DMS153 treated with DMSO at 0.1 percent for 48 hours (cell line): ENCODE results near the gene YIPF3.

ENCODE experiments used
- DNase-seq: peaks from one replicate; lab custom pipeline; 2025; ENCODE audit not compliant: unreplicated experiment; lab: John Stamatoyannopoulos, UW

The YIPF3 gene

DNA sequence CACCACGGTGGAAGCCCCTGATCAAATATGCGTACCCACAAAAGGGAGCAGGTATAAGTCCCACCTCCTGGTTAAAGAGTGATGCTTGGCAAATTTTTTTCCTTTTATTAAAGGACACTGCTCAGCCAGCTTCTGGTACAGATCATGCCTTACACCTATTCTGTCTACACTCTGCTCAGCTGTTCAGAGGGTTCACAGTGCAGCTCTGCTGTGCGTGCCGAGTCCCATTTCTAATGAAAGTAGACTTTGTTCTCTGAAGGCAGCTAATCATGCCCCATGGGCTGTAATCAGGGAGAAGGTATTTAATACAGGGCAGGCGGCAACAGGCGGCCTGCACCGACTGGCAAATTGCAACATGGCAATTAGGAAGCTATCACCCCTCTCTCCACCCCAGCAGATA, 22.9 kb downstream of the YIPF3 start:
- DNase-seq, result no peak

DNA sequence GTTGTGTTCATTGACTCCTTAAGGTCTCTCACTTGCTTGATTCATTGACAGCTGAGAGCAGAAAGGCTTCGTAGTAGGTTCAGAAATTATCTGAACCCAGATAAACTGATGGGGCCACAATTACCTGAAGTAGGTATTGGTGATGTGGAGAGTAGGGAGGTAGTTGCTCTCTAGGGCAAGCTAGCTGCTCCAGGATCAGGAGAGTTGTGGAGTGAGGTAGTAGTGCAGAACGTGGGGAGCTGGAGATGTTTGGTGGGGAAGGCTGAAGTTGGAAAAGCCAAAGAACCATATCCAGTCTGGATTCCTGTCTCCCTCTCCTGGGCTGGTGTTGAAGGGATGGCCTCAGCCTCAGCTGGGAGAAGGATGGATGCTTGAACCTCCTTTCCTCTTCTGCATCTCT, 23.5 kb downstream of the YIPF3 start:
- DNase-seq, result no peak

DNA sequence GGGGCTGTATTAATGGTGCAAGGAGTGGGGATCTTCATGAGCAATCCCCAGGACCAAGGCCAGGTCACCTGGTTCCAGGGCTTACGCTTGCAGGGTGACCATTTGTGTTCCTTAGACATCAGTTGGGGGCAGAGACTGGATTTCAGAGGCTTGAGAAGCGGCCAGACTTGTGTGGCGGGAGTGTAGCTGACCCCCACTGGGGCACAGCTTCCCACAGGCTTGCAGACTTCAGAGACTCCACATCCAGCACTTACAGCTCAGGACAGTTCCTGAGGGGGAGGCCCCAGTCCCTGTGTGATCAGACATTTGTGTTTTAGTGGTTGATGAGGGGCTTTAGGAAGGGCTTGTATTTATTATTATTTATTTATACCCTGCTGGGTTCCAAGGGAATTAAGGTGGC, 24.1 kb downstream of the YIPF3 start:
- DNase-seq, result no peak

DNA sequence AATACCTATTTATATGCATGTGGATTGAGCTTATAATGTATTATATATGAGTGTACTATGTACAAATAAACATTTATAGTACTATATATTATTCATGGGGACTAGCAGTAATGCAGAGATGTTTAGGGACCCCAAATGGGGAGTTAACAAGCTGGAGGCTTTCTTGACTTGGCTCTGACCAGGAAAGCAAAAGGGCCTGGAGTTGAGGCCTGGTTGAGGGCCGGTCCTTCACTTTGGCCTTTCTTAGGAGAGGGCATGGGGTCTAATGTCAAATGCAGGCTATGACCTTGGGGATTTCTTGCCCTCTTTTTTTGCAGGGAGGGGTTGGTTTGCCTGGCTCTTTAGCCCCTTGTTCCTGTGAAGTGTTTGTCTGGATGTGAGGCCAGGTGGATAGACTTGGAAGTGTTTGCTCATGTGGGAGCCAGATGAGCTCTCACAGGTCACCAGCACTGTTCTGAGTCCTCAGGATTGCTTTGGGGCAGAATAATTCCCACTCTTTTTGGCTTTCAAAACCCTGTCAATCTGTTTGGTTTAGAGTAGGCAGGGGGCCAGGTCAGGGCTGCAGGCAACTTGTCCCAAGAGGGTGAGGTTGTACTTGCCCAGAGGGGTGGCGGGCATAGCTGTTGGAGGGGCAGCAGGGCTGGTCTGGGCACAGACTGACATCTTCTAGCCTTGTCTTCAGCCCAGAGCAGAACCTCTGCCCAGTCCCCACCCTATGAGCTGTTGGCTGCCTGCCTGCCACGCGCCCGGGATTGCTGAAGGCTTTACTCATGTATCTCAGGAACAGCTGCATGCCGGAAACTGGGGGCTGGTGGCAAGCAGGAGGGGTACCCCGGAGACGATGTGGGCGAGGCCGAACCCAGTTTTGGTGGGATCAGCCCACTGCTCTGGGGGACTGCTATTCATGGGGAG, 24.7 kb downstream of the YIPF3 start:
- no peak for DNase-seq

DNA sequence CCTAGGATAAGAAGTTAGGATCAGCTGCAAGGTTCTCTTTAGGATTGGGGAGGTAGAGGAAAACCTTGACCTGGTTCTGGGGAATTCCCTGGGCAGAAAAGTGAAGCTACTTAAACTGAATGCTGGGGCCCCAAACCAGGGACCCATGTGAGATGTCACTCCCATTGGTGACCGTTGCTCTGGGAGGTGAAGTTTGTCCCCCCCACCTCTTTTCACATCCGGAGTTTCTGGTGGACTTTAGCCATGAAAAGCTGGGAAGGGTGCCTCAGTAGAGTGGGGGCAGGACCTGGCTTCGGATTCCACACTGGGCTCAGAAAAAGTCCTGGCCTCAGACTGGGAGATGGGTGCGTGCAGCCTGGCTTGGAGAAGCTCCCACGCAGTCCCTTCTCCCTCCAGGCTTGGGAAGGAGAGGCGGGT, 26.2 kb downstream of the YIPF3 start:
- no peak for DNase-seq

DNA sequence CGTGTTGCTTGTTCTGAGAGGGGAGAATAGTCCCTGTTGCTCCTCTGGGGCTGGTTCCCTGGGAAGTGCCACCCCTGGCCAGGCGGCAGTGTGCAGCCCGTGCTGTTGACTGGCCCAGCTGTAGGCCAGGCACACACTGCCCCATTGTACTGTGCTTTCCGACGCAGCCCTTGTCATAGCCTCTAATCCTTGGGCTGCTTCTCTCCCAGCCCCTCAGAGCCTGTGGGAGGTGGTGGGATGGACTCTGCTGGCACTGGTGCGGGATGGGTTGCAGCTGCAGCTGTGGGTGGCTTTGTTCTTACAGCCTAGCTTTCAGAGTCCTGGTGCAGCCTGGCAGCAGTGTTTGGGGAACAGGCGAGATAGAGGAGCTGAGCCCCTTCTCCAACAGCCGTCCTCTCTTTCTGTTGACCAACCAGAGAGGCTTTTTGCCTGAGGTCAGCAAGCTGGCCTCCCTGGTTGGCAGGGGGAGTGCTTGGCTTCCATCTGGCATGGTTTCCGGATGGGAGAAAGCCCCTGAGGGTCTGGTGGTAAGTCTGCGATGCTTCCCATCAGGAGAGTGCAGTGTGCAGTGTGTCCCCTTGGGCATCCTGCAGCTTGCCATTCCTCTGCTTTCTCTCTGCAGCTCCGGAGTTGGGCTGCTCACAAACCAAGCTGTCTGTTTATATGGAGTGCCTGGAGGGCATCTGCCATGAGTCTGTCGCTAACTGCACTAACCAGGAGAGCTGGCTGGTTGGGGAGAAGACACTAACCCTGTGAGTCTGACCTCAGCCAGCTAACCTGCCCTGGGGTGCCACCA, 27.3 kb downstream of the YIPF3 start:
- DNase-seq, result no peak

DNA sequence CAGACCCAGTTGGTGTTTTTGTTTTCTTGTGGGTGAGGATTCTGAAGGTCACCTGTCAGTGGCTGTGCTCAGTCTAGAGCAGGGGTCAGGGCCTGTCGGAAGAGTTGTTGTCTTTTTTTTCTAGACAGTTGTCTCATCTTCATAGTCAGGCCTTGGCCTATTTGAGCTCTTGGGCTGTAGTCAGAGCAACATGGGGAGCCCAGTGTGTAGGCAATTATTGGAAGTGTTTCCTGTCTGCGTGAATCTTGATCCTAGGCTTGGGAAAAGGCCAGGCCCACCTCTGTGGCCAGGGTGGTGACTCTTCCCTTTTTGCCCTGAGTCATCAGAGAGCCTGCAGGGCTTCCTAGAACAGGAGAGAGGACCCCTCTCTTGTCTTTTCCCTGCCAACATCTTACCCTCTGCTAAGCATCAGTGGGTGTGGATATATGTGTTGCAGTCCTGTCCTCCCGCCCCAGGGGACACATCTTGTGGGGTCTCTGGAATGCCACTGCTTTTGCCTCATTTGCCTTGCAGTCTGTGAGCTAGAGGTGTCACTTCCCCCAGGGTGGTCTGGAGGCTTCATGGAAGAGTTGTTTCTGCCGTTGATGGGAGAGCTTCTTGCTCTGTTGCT, 28.0 kb downstream of the YIPF3 start:
- DNase-seq, result no peak

DNA sequence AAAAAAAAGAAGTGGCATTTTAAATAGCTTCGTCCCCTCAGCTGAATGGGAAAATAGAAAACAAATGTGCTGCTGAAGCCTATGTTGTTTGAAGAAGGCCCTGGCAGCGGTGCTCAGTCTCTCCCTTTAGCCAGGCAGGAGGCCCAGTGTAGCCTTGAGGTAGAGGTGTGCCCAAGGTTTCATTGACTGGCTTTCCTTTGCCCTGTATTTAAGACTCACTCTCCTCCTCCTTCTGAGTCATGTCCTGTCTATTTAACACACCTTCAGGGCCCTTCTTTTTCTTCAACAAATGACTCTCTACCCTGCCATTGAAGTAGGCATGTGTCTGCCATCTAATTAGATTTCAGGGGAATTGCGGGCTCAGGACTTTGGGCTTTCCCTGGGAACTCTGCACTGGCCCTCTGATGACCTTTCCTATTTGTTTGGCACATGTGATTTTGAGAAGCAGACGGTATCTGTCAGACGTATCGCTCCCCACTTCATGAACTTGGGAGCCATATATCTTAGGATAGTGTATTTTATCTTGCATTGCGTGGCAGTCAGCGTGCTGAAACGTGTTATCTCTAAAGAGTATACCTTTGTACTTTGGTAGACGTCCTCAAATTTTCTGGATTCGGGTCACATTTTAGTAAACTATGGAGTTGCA, 35.0 kb downstream of the YIPF3 start:
- DNase-seq, result no peak

DNA sequence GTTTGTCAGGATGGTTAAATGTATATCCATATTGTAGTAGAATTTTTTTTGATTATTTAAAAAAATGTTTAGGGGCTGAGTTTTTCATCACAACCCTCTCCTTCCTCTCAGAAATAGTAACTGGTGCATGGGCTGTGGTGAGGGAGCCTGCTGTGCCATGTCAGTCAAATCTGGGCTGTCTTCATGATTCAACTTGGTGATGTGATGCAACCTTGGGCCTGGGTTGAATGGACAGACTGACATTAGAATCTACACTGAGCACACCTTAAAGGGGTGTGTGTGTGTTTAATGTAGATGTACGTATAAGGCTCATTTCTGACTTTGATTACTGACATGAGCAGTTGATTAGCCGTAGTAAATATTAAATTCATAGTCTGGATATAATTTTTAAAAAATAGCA, 35.7 kb downstream of the YIPF3 start:
- no peak for DNase-seq

DNA sequence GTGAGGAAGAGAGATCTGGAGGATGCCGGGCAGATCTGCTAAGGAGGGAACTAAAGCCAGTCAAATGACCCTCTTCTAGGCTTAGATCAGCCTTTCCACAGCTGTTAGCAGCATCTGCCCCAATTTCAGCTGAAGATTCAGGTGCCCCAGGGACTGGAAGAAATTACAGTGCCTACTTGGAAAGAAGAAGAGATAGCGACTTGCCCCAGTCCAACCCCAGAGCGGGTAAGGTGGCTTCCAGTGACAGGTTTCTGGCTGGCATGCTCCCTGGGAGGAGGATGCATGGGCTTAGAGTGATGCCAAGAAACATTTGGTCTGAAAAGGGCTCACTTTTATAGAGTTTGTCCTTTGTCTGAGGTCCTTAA, 38.7 kb downstream of the YIPF3 start:
- no peak for DNase-seq

DNA sequence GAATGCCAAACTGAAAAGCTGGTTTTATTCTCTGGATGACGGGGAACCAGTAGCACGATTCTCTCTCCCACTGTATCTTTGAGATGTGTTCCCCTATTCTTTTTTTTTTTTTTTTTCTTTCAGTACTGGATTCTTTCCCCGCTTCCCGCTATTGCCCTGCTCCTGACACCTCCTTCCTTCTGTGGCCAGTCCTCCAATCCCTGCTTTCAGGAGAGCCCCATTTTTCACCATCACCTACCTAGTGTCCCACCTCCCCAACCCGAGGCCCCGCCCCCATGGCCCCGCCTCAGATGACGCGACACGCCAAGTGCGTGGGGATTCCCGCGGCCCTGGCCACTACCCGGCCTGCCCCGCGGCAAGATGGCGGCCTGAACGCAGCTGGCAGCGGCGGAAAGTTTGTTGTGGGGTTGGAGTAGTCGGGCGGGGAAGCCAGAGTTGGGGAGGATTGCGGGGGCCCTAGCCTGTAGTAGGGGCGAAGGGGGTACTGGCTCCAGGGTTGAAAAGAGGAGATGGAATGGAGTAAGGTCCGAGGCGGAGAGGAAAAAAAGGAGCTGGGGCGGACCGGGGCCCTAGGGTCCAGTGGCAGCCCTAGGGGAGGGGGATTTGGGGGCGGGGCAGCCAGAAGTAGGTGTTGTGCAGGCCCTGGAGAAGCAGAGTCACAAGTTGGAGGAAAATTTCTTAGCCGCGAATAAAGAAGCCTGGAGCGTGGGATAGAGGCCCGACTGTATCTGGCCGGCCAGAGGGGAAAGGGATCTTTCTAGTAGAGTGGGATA, 39.3 kb downstream of the YIPF3 start, which contains the start of gene TJAP1:
Gene TJAP1 (plus strand): TSS at position 336 of the 773 bp plus-strand sequence. CDS start 21,432 bp downstream, outside the sequence.
- peak; percentile 75 for DNase-seq

DNA sequence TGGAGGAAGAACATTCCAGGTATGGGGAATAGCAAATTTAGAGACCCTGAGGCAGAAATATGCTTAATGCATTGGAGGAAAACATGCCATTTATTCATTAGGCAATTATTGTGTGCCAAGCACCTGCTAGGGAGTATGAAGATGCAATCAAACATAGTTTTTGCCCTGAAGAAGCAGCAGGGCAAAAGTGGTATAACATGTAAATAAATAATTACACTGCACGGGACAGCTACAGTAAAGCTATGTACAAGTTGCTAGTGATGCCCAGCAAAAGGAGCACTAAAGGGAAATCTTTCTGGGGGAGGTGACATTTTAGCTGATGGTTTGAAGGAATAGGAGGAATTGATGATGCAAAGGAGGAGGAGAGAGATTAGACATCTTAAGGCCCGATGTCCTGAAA, 40.0 kb downstream of the YIPF3 start:
- DNase-seq, result no peak

DNA sequence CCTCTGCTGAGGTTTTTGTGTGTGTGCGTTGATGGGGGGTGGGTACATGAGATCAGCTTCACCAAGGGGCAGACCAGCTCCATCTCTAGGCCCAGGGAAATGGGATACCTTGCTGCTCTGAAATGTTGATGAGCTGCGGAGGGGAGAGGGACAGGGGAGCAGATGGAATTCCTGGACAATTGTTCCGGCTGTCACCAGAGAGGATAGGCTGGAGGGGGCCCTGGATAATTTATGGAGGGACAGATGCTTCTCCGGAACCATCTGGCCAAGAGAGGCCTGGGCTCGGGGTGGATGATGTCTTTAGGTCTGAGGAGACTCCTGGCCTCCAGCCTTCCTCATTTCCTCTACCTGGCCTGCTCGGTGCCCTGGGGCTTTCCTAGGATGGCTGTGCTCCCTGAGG, 41.2 kb downstream of the YIPF3 start:
- no peak for DNase-seq

DNA sequence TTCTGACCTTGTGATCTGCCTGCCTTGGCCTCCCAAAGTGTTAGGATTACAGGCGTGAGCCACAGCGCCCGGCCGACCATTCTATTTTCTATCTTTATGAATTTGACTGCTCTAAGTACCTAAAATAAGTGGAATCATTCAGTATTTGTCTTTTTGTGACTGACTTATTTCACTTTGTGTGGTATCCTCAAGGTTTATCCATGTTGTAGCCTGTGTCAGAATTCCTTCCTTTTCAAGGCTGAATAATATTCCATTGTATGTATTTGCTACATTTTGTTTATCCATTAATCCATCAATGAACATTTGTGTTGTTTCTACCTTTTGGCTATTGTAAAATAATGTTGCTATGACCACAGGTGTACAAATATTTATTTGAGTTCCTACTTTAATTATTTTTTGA, 44.2 kb downstream of the YIPF3 start:
- no peak for DNase-seq

DNA sequence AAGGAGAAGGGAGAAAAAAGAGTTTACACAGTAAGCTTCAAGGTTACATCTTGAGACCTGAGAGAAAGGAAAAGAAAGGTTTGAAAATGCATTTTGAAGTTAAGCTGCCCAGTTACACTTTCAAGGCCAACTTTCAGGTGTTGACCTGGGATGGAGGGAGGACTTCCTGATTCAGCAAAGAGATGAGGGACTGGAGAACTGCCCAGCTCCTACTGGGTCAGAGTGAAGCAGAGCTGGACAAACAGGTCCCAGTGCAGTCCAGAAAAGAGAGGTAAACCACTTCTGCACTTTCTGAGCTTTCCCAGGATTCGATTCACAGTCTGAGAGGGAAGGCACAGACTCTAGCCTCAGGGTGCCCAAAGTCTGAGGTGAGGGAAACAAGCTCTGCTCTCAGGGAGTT, 45.3 kb downstream of the YIPF3 start:
- DNase-seq, result no peak

DNA sequence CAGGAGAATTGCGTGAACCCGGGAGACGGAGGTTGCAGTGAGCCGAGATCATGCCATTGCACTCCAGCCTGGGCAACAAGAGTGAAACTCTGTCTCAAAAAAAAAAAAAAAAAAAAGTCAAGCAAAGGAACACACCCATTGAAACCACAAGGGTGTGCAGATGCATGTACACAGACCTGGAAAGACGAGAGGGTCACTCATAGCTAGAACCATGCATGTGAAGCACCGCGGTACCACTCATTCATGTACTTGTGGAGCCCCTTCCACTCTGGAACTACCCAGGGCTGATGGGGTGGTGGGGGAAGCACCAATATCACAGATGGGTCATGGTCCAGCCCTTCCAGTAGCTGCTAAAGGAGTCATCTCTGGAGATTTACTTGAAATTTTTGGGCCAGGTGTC, 46.8 kb downstream of the YIPF3 start:
- DNase-seq, result no peak

DNA sequence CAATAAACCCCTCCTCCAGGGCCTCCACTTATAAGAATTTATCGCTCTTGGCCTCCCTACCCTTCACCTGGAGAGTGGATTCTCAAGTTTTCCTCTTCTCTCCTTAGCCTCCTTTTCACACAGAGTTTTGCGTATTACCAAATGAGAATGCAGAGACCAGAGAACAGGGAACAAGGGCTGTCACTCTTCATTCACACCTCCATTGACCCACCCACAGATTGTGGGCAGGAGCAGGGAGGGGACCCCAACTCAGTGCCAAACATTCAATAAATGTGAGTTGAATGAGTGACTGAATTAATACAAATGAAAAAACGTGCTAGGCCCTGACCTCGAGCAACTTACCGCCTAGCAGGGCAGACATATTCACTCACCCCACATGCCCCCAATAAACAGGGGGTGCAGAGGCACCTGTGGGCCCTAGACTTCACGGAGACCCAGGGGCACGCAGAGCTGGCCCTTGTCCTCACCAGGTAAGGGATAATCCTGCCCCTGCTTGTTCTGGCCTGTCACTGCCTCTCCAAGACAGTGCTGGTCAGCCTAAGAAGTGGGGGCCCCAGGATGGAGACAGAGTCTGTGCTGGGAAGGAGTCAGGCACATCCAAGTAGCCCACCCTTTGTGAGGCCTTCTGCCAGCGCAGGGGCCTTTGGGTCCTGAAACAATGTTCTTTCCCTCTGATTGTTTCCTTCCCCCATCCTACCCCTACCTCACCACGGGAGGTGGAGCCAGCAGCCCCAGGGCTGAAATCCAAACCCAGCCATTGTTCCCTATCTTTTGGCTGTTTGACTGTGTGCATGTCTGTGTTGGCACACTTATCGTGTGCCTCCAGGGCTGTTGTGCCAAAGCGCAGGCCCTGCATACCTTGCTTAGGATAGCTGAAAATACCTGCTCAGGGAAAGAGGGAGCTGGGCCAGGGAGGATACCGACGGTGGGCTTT, 47.7 kb downstream of the YIPF3 start:
- no peak for DNase-seq

DNA sequence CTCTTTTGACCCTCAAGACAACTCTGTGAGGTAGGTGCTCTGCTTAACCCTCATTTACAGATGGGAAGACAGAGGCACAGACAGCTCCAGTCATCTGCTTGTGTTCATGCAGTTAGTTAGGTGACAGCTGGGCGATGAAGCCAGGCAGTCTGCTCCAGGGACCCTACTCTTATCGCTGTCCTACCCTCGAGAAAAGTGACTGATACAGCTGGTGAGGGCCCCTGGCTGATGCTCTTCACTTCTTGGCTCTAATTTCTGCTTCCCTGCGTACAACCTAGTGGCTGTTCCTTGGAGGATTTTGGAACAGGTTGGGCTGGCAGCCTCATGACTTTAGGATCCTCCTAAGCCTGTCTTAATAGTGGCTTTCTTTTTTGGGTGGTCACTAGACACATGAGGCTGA, 48.5 kb downstream of the YIPF3 start:
- DNase-seq, result no peak

DNA sequence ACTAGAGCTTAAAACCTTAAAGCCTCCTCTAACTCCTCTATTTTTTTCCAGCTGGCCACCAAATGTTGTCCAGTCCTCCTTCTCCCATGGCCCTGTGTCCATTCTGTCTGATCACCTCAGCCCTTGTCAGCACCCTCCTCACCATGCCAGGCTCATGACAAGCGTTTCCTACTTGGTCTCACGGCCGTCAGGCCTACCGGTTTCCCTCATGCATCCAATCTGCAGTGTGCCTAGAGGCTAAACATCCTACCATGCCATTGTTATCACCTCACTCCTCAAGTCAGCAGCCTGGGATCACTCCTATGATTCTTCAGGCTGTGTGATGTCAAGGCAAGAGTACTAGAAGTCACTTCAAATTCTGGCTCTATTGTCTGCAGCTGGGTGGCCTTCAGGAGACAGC, 49.0 kb downstream of the YIPF3 start:
- no peak for DNase-seq
